Mucosa of rectum (tissue), 2 donors: ENCODE data around the gene NFIX.
A peak's percentile ranks its signal among the peaks of the same experiment; 100 is the strongest.

Source experiments
- H3K27ac ChIP-seq, 2 donors: one replicate each; pipeline ENCODE4 v1.7.0; 2013; ENCODE audit warnings: inconsistent platforms in 2 of 2, low read depth in 2 of 2, low read length in 2 of 2
- H3K27me3 ChIP-seq, 2 donors: one replicate each; pipeline ENCODE4 v1.7.0; 2013; ENCODE audit warnings: low read length in 2 of 2; ENCODE audit not compliant: control insufficient read depth in 2 of 2, insufficient read depth in 2 of 2
- H3K36me3 ChIP-seq, 2 donors: one replicate each; pipeline ENCODE4 v1.7.0; 2013; ENCODE audit warnings: low read length in 2 of 2; ENCODE audit not compliant: control insufficient read depth in 2 of 2, insufficient read depth in 2 of 2
- H3K4me1 ChIP-seq, 2 donors: one replicate each; pipeline ENCODE4 v1.7.0; 2013; ENCODE audit warnings: low read length in 2 of 2, mild to moderate bottlenecking in 1 of 2; ENCODE audit not compliant: control insufficient read depth in 2 of 2, insufficient read depth in 2 of 2
- H3K4me3 ChIP-seq, 2 donors: one replicate each; pipeline ENCODE4 v1.7.0; 2013; ENCODE audit warnings: low read length in 2 of 2
- H3K9ac ChIP-seq, 2 donors: one replicate each; pipeline ENCODE4 v1.7.0; 2013; ENCODE audit warnings: low read length in 2 of 2, low read depth in 1 of 2, mild to moderate bottlenecking in 1 of 2
- H3K9me3 ChIP-seq, 2 donors: one replicate each; pipeline ENCODE4 v1.7.0; 2013; ENCODE audit warnings: low read length in 2 of 2; ENCODE audit not compliant: control insufficient read depth in 2 of 2
- donor health status: healthy.
- donor health status: Normal muscosa, but diverticular disease.

Gene NFIX

DNA sequence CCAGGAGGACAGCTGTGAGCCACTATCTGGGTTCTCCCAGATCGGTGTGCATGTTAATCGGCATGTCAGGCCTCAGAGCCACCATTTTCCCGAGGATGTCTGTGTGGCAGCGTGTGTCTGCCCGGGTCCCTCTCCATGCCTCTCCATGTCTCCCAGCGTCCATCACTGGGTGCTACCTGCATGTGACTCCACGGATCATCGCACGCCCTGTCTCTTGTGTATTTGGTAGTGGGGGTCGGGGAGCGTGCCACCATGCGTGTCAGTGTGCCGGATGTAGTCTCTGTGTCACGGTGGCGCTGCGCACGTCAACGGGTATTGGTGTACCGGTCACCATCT, 5.9 kb downstream of the NFIX start:
- Histone ChIP-seq H3K27me3 (no peaks in the 10 kb centered on the region), H3K9me3 (no peaks in the 10 kb centered on the region), H3K4me1 (peaks cover 26 to 28% of the 10 kb centered on the region in 2 donors), H3K9ac (no peak overlapping the region), H3K4me3 (peak overlapping the region in 1 of 2 donors; percentile 26), H3K36me3 (peaks cover 4 to 5% of the 10 kb centered on the region in 2 donors), H3K27ac (peak overlapping the region; percentile 60 to 77)

- peaks cover 4 to 5% of the 10 kb centered on the region in 2 donors for H3K36me3 ChIP-seq
- H3K4me1 ChIP-seq: peaks cover 27 to 28% of the 10 kb centered on the region in 2 donors
- H3K4me3 ChIP-seq: peak overlapping the region in 1 of 2 donors; percentile 26
- peak overlapping the region; percentile 60 to 77 for H3K27ac ChIP-seq
- no peaks in the 10 kb centered on the region for H3K27me3 ChIP-seq
- H3K9ac ChIP-seq: no peak overlapping the region
- H3K9me3 ChIP-seq: no peaks in the 10 kb centered on the region
Measured at GRCh38 chr19:13001502-13002165, 6.4 kb downstream of the NFIX start.

DNA sequence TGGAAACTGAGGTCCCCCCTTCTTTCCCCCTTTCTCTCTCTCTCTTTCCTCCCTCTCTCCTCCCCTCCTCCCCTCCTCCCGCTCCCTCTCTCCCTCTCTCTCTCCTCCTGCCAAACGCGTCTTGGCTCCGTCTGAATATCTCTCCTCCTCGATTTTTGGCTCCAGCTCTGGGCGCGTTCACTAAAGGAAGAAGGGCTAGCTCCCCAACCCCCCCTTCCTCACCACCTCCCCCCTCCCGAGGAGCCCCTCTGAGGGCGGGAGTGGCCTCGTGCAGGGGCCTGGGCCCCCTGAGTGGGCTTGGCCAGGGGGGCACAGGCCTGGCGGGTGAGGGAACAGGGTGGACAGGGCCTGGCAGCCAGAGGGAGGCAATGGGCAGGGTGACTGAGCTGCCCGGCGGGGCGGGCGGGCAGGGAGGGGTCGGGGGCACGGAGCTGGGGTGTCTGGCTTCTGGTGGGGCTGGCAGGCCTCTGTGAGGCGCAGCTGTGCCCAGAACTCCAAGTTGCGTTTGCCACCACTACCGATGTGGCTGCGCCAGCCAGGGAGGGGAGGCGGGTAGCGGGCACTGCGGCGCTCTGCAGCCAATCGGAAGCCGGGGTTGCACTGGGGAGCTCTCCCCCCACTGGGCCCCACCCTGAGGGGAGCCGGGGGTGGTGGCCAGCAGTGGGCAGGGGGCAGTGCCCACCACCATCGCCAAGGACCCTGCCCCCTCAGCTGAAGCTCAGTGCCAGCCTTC, 7.1 kb downstream of the NFIX start:
- Histone ChIP-seq H3K9ac (no peak overlapping the region), H3K27ac (peak overlapping the region; percentile 60 to 77), H3K36me3 (peaks cover 4 to 5% of the 10 kb centered on the region in 2 donors), H3K27me3 (no peaks in the 10 kb centered on the region), H3K4me3 (no peak overlapping the region), H3K4me1 (peaks cover 22 to 24% of the 10 kb centered on the region in 2 donors), H3K9me3 (no peaks in the 10 kb centered on the region)

- Histone ChIP-seq H3K4me1 (peaks cover 25 to 26% of the 10 kb centered on the region in 2 donors), H3K9me3 (no peaks in the 10 kb centered on the region), H3K27me3 (no peaks in the 10 kb centered on the region), H3K9ac (no peak overlapping the region), H3K27ac (peak overlapping the region in 1 of 2 donors; percentile 77), H3K4me3 (no peak overlapping the region), H3K36me3 (peaks cover 4 to 5% of the 10 kb centered on the region in 2 donors)
Measured at GRCh38 chr19:13003081-13003480, 7.8 kb downstream of the NFIX start.

GRCh38 chr19:13004273-13004672, 9.0 kb downstream of the NFIX start:
- Histone ChIP-seq H3K9ac (peak overlapping the region in 1 of 2 donors; percentile 24), H3K9me3 (no peaks in the 10 kb centered on the region), H3K36me3 (no peaks in the 10 kb centered on the region), H3K4me3 (peak overlapping the region in 1 of 2 donors; percentile 45), H3K27me3 (no peaks in the 10 kb centered on the region), H3K27ac (peak overlapping the region in 1 of 2 donors; percentile 5), H3K4me1 (peaks cover 27 to 28% of the 10 kb centered on the region in 2 donors)

- no peak overlapping the region for H3K27ac ChIP-seq
- no peaks in the 10 kb centered on the region for H3K36me3 ChIP-seq
- H3K9ac ChIP-seq: no peak overlapping the region
- no peak overlapping the region for H3K4me3 ChIP-seq
- peaks cover 28 to 31% of the 10 kb centered on the region in 2 donors for H3K4me1 ChIP-seq
- no peaks in the 10 kb centered on the region for H3K27me3 ChIP-seq
- no peaks in the 10 kb centered on the region for H3K9me3 ChIP-seq
Measured at GRCh38 chr19:13005253-13005652, 10.0 kb downstream of the NFIX start.

GRCh38 chr19:13005861-13006370, 10.6 kb downstream of the NFIX start:
- peak overlapping the region in 1 of 2 donors; percentile 21 for H3K9ac ChIP-seq
- no peak overlapping the region for H3K27ac ChIP-seq
- H3K4me3 ChIP-seq: no peak overlapping the region
- no peaks in the 10 kb centered on the region for H3K36me3 ChIP-seq
- H3K27me3 ChIP-seq: no peaks in the 10 kb centered on the region
- H3K4me1 ChIP-seq: peaks cover 28 to 31% of the 10 kb centered on the region in 2 donors
- H3K9me3 ChIP-seq: no peaks in the 10 kb centered on the region

GRCh38 chr19:13006431-13007281, 11.4 kb downstream of the NFIX start:
- Histone ChIP-seq H3K4me1 (peaks cover 28% of the 10 kb centered on the region in 2 donors), H3K9ac (peak overlapping the region in 1 of 2 donors; percentile 24), H3K9me3 (no peaks in the 10 kb centered on the region), H3K27me3 (no peaks in the 10 kb centered on the region), H3K36me3 (no peaks in the 10 kb centered on the region), H3K4me3 (no peak overlapping the region), H3K27ac (peak overlapping the region; percentile 46 to 56)

GRCh38 chr19:13007292-13008045, 12.2 kb downstream of the NFIX start:
- no peak overlapping the region for H3K4me3 ChIP-seq

More at GRCh38 chr19:13007292-13008045, 12.2 kb downstream of the NFIX start:
- Histone ChIP-seq H3K9ac (peak overlapping the region in 1 of 2 donors; percentile 30), H3K36me3 (no peaks in the 10 kb centered on the region), H3K27ac (peak overlapping the region; percentile 46 to 56), H3K9me3 (no peaks in the 10 kb centered on the region), H3K27me3 (no peaks in the 10 kb centered on the region), H3K4me1 (peaks cover 28 to 29% of the 10 kb centered on the region in 2 donors)
